HG02938 (cell line): ENCODE measurements around the gene SGMS1.
"Not testable (repeated sequence)": the region's sequence is repeated elsewhere in the genome, so short reads cannot be mapped to it uniquely, and the experiment has no call there.

Experiments used
- ATAC-seq: cut with Tn5 transposase; IDR thresholded peaks from one replicate; pipeline ENCODE4 v1.9.1; 2021; ENCODE audit warnings: mild to moderate bottlenecking, moderate library complexity; ENCODE audit not compliant: unreplicated experiment

SGMS1 gene

GRCh38 chr10:50582766-50583762, 40.7 kb downstream of the SGMS1 start:
- ATAC-seq: no peak

DNA sequence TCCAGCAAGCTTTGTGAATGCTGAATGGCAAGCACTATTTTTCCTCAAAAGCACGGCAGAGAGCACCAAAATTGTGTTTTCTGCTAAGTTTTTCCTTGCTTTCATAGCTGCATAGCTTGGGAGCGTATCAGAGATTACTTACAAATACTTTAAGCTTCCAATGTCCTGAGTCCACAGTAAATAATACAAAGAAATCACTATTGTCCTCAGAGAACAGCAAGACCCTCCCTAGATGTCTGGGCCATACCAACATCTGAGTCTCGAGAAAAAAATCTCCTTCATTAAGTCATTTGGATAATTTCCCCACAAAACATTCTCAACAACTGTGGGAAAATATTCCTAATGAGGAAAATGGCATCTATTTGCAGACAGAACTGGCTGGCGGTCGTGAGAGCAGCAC, 41.7 kb downstream of the SGMS1 start:
- ATAC-seq: no peak

GRCh38 chr10:50580262-50580891, 43.4 kb downstream of the SGMS1 start:
- ATAC-seq: no peak

- ATAC-seq: no peak
These were observed 44.1 kb downstream of the SGMS1 start for GRCh38 chr10:50579491-50580261.

DNA sequence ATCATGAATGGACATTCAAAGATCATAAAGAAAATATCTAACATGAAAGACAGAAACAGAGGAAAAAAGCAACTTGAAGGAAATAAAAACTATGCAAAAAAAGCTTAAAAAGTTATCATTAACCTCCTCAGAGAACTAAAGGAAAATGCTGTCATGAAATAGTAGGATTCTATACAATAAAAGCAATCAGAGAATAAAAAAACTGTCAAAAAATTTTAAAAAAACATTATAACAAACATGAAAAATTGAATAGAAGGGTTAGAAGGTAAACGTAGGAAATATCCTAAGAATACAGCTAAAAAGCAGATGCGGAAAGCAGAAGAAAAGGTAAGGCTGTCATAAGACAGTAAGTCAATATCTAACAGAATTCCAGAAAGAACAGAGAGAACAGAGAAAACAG, 44.8 kb downstream of the SGMS1 start:
- ATAC-seq: no peak

GRCh38 chr10:50577681-50578350, 45.9 kb downstream of the SGMS1 start:
- ATAC-seq: no peak

GRCh38 chr10:50577010-50577409, 46.7 kb downstream of the SGMS1 start:
- no peak for ATAC-seq

DNA sequence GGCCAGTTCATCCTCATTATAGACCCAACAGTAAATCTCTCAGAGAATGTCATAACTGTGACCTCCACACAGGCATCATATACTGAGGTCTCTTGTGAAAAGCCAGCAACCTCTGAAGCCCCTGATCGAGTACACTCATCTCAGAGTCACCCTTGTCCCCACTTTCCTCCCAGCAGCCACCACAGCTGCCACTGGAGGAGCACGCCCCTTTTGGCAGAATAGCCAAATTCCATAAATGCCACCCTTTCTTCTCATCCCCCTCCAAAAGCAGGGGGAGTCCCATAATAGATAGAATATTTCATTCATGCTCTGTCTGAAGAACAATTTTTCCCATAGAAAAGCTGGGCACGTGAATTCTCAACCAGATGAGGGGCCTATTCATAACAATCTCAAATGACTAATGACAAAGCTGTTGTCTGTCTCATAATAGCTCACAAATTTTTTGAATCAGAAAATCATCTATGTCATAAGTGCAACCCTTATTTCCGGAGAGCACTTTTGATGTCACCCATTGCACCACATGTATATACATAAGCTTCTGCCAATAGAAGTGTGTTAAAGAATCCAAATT, 47.4 kb downstream of the SGMS1 start:
- ATAC-seq: no peak

DNA sequence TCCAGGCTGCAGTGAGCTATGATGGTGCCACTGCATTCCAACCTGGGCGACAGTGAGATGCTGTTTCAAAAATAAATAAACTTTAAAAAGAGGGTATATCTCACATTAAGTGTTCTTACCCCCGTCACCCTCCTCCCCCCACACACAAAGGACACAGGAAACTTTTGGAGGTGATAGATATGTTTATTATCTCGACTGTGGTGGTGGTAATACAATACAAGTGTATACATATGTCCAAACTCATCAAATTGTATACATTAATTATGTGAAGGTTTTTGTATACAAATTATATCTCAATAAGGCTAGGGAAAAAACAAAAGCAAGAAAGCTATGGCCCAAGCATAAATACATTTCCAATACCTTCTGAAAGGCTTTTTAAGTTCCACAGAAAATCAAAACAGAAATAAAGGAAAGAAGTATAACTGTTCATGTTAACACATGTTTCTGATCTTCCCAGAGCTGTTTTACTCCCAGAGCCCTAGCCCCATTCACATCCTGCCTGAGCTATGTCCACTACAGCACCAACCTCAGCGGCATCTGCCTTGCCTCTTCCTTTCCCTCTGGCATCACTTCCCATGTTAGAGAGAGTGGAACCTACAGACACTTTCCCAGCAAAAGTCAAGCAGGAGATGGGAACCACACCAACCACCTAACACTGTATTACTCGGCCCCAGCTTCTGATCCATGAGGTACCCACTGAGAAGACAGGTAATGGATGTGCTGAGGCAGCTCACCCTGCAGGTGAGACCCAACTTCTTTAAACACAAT, 48.1 kb downstream of the SGMS1 start:
- no peak for ATAC-seq

DNA sequence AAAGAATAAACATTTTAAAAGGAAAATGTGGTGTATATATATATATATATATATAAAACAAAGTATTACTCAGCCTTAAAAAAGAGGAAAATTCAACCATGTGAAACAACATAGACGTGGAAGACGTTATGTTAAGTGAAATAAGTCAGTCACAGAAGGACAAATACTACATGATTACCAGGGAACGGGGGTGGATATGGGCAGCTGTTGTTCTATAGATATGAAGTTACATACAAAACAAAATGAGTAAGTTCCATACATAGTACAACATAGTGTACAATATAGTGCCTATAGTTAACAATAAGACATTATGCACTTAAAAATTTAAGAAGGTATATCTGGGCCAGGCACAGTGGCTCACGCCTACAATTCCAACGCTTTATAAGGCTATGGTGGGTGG, 48.8 kb downstream of the SGMS1 start:
- no peak for ATAC-seq

GRCh38 chr10:50574305-50574704, 49.5 kb downstream of the SGMS1 start:
- ATAC-seq: no peak

DNA sequence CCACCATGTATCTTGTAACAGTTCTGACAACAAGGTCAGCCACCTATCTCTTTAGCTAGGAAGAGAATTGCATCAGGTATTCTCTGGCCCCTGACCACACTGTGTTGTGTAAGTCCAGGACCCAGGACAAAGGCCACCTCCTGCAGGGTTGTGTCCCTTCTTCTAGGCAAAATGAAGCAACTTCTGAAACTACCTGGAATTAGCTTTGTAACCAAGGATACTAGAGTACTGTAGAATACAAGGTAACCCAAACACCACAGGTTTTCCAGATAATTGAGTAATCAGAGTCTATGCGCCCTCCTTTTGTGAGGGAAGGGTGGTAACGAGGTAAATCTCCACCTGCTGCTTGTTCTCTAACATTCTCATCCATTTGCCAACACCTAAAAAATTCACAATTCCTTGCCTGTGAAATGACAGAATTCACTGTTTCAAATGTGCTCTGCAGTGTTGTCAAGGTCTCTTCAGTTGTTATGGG, 51.7 kb downstream of the SGMS1 start:
- ATAC-seq: no peak

GRCh38 chr10:50568750-50569149, 55.0 kb downstream of the SGMS1 start:
- not testable (repeated sequence) for ATAC-seq

DNA sequence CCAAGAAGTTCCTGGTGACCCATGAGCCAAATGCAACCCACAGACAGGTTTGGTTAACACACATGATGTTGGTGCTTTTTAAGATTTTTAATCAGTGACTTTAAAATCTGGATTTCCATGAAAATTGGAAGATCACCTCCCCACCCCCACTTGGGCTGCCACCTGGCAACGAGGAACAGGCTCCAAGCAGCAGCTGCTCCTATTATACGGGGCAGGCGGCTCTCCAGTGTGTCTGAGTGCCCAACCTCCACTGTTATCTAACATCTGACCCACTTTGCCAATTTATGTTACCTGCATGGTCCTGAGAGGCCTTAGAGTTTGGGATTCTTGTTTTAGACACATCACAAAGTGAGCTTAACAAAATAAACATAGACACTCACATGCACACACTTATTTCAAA, 56.4 kb downstream of the SGMS1 start:
- no peak for ATAC-seq

- no peak for ATAC-seq
These were observed 57.6 kb downstream of the SGMS1 start for GRCh38 chr10:50566150-50566549.

DNA sequence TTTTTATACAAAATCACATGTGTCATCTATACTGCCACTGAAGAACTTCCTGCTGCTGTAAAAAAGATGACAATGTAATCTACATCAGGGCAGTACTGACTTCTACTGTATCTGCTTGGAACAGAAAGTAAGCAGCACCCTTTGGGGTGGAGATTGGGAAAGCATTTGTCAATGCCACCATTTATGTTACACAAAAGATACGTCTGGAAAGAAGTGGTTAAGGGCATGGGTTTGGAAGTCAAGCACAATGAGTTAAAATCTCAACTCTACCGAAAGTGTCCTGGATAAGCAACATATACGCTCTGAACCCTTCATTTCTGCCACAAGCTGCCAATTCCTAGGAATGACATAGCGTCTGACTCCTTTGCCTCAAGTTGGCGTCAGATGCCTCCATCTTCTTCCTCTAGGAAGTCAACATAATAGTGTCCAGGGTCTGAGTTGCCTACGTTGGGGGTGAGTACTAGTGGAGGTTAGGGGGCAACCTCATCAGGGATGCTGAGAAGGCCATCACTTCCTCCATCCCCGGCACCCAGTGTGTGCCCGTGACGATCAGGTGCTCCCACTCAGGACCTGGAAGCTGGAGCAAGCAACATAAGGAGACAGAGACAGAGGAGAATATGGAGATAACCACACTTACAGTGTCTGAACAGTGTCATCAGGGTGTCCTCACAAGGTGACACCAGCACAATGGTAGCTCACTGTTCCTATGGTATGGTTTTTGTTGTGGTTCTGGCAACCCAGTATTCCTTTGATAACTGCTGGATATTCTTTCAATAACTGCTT, 58.3 kb downstream of the SGMS1 start:
- ATAC-seq: no peak

DNA sequence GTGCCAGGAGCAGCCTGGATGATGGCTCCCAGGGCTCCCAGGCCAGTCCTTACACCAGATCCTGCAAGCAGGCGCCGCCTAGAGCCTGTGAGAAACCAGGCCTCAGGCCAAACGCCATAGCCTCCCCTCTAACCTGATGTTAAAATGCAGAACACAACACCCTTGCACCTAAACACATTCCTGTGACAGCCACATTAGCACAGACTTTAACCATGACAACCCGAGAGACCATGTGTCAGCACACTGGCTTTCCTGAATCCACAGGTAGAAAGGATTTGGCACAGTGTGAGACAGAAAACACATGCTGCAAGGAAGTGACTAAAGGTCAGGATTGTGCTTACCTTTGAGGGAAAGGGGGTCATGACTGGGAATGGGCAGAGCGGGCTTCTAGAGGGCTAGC, 59.9 kb downstream of the SGMS1 start:
- ATAC-seq: no peak

DNA sequence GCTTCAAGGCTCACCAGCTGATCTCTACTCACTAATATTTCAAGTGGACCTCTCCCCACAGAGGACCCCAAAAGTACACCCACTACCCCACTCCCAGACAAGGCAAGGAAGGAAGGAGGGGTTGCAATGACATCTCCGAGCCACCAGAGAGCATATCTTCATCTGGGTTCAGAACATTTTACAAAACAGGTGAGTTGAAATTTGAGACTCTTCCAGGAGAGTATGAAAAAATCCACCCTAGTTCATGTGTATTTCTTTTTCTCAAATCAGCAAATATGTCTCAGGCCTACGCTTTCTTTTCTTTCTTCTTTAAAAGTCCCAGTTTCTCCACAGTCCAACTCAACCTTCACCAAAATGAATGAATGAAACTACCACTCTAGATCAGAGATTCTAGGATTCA, 61.9 kb downstream of the SGMS1 start:
- no peak for ATAC-seq

- ATAC-seq: no peak
These were observed 62.5 kb downstream of the SGMS1 start for GRCh38 chr10:50561266-50561665.
